GM21381 (cell line): ENCODE results near the gene MCOLN1.

Experiments
- ATAC-seq: cut with Tn5 transposase; IDR thresholded peaks from one replicate; pipeline ENCODE4 v1.9.1; 2021; ENCODE audit warnings: mild to moderate bottlenecking, moderate library complexity; ENCODE audit not compliant: unreplicated experiment

Gene MCOLN1

DNA sequence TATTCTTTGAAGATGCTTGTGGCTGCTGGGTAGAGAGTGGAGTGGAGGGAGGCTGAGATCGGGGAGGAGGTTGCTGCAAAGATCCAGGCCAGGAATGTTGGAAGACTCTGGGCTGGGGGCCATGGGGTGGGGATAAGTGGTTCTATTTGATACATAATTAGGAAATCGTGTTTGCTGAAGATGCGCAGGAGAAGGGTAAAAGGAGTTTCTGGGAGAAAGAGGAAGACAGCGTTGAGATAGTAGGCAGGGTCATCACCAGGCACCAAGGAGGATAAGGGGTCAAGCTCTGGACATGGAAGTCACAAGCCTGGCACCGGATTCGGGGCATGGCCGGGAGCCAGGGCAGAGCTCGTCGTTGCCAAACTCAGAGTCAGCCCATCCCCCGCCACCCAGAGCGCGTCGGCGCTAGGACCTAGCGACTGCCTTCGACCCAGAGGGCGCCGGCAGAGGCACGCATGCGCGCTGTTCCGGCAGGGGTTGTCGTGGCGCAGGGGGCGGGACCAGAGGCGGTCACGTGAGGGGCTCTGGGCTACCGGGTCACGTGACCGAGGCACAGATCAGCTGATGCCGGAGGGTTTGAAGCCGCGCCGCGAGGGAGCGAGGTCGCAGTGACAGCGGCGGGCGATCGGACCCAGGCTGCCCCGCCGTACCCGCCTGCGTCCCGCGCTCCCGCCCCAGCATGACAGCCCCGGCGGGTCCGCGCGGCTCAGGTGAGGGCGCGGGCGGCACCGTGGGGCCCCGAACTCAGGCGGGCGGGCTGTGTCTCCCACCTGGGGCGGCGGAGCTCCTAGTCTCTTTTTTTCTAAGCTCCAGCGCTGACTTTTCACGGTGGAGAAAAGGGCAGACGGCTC lies at the start of gene MCOLN1:
MCOLN1 (plus strand) TSS at position 553 of the 851 bp plus-strand sequence; CDS start at position 680, 127 bp downstream.
- ATAC-seq = peak; percentile 81

DNA sequence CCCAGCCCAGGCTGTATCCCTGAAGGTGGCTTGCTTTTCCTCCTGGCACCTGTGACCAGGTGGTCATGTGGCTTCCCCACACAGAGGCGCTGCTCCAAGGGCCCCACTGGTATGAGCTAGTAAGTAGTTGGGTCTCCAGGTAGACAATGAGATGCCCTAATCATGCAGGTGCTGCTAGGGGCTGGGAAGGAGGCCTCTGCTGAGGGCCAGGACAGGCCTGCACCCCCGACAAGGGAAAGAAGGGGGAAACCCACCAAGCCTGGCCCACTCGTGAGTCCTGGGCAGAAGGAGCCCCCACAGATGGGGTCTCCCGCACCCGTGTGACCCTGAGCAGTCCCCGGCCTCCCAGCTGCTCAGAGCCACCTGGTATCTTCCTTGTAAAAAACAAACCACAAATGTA lies 46.8 kb upstream of the MCOLN1 start:
- ATAC-seq = no peak

DNA sequence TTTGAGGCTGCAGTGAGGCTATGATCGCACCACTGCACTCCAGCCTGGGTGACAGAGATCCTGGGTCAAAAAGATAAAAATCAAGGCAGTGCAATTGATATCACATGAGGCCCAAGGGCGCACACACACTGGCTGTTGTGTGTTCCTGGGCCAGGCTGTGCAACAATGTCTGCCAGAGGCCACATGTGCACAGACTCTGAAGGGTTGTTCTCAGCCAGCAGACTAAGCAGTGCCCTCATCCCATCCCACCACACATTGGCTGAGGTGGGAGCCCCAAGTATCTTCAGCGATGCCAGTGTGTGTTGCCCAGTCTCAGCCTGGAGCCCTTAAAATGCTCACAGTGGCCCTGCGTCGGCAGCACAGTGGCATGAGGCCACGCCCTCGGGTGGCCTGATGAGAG lies 46.2 kb upstream of the MCOLN1 start:
- ATAC-seq = no peak

DNA sequence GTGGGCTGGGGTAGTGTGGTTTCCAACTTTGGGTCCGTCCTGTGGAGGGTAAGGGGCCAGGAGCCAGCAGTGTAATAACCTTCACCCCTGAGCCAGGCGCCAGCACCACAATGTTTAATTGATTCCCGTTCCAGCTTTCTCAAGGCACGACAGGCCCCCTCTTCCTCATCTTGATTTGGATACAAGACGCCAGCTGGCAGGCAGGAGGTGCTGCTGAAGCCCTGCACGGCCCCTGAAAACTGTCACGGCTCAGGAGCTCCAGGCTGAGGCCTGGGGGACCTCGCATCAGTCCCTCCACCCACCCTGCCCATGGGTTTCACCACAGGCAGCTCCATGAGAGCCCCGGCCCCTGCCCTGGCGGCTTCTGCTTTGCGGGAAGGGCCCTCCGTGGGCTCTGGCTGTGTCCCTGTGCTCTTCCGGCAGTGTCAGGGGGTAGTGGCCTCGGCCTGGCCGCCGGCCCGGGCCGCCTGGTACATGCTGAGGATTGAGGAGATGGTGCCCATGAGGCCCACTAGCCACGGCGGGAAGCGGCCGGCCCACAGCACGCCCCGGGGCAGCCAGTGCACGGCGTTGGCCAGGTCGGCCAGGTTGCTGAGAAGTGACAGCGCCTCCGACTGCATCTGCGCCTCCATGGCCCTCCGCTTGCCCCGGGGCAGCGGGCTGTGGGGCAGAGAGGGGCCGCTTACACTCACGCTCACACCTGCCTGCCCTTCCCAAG lies 45.5 kb upstream of the MCOLN1 start:
- no peak for ATAC-seq

DNA sequence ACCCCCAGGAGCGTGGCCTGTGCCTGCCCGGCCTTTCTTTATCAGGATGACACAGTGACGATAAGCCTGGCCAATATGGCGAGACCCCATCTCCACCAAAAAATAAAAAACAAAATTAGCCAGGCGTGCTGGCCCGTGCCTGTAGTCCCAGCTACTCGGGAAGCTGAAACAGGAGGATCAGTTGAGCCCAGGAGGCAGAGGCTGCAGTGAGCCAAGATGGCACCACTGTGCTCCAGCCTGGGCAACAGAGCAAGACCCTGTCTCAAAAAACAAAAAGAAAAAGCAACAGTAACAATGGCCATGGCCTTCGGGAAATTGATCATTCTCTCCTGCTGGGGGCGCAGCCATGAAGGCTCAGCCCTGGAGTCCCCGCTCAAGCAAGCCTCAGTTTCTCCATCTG lies 44.7 kb upstream of the MCOLN1 start:
- ATAC-seq = no peak

DNA sequence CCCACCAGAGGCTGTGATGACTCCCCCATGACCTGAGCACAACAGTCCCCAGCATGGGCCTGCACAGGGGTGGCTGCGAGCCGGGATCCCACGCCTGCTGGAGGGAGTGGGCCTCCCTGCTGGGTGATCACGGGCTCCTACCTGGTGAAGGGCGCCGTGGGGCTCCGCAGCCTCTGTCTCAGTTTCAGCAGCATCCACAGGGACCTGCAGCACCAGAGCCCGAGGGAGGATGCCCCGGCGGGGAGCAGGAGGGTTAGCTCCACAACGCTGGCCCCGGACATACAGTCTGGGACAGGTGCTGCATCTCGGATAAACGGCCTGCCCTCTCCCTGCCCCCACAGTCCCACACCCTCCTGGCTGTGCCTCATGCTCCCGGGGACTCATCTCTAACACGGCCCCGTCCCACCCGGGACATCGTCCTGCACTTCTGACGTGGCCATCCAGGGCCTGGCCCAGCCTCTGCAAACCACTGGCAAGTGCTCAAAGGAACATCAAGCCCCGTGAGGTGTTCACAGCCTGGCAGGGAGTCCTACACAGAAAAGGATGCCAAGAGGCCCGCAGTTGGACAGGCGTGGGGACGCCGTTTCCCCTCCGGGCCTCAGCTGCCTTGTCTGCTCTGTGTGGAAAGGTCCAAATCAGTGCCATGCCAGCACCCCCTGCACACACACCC lies 44.1 kb upstream of the MCOLN1 start:
- no peak for ATAC-seq

DNA sequence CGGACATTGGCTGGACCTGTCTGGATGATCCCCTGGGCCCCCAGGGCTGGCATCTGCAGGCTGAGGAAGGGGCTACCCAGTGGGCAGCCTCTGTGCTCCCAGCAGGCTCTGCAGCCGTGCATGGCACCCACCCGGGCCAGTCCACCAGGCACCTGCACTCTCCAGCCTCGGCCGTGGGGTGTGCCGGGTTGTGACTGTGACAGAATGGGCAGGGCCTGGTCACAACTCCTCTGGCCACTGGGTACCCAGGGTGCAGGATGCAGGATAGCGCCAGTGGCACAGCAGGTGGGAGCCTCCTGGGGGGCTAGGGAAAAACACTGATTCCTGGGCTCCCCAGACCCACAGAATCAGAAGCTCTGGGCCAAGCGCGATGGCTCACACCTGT lies 43.6 kb upstream of the MCOLN1 start:
- no peak for ATAC-seq

DNA sequence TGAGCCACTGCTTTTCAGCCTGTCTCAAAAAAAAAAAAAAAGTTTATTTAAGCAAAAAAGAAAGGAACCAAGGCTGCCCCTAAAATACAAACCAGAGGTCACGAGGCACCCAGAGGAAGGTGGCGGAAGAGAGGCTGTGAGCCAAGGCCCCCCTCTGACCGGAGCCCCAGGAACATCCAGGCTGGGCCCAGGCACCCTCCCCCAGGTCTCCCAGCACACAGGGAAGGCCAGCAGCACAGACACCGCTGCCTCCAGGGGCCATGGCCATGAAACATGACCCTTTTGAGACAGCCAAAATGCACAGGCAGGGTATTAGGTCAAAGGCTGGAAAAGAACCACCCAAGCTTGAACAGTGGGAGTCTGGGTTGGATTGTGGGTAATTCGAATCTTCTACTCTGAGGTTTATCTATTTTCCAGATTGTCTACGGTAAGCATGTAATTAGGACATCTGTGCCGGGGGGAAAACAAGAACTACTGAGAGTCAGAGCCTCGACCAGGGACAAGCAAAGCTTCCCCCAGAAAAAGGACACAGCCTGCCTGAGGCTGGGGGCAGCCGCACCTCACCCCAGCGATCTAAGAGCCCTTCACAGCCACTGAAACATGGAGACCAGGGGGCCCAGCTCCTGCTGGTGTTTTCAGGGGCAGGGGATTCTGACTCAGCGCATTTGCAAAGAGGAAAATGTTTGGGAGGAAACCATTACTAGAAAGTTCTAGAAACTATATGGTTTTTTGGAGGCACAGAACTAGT lies 42.0 kb upstream of the MCOLN1 start:
- no peak for ATAC-seq

DNA sequence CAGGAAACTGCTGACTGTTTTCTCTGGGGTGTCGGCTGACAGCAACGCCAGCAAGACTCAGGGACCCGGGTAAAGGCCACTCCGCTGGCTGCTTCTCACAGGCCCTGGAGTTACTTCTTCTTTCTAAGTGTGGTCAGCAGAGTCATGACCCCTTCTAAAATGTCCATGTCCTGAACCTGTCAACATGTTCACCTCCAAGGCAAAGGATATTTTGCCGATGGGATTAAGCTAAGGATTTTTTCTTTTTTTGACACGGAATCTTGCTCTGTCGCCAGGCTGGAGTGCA lies 41.5 kb upstream of the MCOLN1 start:
- no peak for ATAC-seq

DNA sequence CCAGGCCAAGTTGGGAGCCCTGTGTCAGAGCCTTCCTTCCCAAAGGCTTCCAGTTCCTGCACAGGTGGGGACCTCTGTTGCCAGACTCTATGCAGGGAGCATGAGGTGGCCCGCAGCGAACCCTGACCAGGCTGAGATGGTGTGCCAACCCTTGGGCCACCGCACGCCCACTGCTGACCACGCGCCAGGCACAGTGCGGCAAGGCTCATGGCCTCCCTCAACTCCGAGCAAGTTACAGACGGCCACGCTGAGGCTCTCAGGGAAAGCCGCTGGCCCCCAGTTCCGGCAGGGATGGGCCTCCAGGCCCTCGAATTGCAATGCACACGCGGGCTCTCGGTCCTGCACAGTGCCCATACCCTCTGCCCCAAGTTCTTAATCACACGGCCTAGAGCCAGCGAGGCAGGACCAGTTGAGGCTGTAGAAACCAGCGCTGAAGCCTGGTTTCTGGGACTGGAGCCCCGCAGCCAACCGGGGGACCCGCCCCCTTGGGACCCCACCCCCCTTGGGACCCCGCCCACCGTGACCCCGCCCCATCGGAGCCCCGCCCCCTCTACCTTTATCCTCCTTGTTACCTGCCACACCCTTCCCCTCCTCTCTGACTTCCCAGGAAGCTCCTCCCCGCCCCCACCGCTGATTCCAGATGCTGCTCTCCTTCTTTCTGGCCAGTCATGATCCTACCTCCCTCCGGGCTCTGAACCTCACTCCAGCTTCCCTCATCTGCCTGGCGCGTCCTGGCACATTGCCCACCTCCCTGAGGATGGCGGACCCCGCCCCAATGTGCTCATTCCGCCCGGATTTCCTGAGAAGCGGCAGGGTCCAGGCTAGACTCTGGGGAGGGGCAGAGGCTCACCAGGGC lies 39.6 kb upstream of the MCOLN1 start:
- no peak for ATAC-seq

DNA sequence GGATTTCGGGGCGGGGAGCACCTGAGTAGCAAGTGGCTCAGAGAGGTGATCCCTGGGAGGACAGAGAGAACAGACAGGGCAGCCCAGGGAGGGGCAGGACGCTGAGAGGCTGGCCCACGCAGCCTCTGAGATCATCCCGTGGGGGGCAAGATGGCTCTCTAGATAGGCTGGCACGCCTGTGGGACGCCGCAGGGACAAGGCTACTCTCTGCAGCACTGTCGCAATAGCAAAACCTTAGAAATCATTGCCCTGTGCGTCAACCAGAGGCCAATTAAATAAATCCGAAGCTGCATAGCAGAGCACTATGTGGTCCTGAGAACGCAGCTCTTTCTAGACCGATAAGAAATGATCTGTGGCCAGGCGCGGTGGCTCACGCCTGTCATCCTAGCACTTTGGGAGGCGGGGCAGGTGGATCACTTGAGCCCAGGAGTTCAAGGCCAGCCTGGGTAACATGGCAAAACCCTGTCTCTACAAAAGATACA lies 38.7 kb upstream of the MCOLN1 start:
- no peak for ATAC-seq

DNA sequence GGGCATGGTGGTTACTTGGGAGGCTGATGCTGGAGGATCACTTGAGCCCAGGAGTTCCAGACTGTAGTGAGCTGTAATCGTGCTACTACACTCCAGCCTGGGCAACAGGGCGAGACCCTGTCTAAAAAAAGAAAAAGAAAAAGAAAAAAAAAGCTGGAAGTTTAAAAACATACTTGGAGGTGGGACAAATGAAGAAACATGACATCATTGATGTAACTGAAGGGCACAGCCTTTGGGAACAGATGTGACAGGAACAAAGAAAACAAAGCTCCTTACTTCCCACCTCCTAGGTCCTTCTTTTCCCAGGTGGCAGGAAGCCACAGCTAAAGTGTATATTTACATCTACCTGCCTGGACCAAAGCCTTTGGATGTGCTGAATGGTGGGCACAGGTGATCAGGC lies 35.5 kb upstream of the MCOLN1 start:
- ATAC-seq = no peak

DNA sequence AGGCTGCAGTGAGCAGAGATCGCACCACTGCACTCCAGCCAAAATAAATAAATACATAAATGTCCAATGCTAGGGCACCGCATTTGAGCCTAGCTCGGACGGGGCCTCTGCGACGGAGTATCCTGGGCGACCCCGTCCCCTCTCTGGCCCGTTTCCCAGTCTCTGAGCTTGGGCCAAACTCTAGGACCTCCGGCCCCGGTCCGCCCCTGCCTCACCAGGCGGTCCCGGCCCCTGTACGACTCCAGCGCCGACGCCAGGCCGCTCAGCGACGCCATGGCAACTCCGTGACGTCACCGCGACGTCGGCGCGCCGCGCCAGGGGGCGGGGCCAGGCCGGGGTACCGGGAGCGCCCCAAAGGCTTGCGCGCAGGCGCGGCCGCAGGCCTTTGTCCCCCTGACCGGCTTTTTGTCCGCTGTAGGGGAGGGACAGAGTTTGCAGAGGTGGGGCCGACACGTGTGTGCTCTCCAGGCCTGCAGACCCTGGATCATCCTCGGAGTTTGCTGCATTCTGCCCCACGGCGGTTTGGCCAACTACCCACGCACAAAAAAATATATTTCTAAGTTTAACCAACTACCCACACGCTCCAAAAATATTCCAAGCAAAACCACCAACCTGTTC lies 33.6 kb upstream of the MCOLN1 start, which contains the start of gene PEX11G:
PEX11G (minus strand) TSS at position 300 of the 618 bp plus-strand sequence; CDS start at position 275, 25 bp downstream.
- ATAC-seq = peak; percentile 81

DNA sequence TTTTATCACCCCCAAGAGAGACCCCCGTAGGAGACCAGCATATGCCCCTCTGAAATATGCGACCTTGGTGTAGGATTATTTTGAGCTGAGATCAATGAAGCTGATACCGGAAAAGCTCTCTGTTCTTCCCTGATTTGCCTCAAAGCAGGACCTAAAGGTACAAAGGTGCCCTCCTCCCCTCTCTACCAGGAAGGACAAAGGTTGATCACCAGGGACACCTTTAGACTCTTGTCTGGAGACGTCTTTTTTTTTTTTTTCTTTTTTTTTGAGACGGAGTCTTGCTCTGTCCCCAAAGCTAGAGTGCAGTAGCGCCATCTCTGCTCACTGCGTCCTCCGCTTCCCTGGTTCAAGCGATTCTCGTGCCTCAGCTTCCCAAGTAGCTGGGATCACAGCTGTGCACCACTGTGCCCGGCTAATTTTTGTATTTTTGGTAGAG lies 32.8 kb upstream of the MCOLN1 start:
- no peak for ATAC-seq

DNA sequence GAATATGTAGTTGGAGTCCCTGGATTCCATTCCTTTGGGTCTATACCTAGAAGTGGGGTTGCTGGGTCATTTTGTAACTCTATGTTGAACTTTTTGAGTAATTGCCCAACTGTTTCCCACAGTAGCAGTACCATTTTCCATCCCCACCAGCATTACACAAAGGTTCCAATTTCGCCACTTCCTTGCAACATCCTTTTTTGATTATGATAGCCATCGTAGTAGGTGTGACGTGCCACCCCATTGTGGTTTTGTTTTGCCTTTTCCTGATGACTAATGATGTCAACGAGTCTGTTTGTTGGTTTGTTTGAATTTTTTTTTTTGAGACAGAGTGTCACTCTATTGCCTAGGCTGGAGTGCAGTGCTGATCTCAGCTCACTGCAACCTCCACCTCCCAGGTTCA lies 30.3 kb upstream of the MCOLN1 start:
- ATAC-seq = no peak

DNA sequence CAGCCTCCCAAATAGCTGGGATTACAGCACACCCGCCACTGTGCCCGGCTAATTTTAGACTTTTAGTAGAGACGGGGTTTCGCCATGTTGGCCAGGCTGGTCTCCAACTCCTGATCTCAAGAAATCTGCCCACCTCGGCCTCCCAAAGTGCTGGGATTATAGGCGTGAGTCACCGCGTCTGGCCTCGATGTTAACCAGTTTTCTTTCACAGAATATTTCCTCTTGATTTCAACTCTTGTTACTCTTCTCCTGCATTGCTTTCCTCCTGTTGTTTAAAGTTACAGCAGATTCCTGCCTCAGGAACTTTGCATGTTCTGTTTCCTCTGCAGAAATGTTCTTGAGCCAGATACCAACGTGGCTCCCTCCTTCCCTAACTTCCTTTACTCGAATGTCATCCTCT lies 29.9 kb upstream of the MCOLN1 start:
- no peak for ATAC-seq

DNA sequence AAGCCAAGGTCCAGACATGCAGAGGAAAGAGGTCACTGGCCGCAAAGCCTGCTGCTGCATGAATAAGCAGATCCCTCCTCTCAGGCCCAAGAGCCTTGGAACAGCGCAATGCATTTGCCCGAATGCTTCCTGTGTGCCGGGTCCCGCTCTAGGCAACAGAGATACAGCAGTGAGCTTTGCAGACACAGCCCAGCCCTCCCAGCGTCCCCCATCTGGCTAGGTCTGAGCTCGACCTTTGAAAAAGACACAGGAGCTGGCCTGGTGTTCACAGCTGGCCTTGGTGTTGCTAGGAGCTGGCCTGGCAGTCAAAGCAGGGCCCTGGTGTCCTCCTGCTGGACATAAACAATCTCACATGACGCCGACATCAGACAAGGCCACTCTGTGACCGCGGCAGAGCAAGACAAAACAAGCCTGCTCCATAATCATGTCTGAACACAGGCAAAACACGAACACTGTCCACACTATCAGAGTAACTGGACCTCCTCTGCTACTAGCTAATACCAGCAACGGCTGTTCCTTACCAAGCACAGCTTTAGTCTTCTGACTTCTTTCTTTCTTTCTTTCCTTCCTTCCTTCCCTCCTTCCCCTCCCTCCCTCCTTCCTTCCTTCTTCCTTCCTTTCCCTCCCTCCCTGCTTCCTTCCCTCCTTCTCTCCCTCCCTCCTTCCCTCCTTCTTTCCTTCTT lies 27.9 kb upstream of the MCOLN1 start:
- ATAC-seq = no peak

DNA sequence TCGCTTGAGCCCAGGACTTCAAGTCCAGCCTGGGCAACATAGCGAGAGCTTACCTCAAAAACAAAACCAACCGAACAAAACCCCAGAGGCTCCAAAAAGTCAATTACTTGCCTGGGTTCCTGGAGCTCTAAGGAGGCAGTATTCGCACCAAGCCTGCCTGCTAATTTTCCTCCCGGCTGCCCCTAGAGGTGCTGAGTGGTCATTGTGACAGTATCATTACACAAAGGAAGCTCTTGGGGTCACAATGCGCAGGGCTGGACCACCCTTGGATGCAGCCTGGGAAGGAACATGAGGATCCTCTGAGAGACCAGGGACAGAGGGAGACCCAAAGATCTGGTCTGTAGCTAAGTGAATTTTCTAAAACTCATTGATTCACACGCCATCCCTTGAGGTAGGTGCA lies 25.1 kb upstream of the MCOLN1 start:
- ATAC-seq = no peak

DNA sequence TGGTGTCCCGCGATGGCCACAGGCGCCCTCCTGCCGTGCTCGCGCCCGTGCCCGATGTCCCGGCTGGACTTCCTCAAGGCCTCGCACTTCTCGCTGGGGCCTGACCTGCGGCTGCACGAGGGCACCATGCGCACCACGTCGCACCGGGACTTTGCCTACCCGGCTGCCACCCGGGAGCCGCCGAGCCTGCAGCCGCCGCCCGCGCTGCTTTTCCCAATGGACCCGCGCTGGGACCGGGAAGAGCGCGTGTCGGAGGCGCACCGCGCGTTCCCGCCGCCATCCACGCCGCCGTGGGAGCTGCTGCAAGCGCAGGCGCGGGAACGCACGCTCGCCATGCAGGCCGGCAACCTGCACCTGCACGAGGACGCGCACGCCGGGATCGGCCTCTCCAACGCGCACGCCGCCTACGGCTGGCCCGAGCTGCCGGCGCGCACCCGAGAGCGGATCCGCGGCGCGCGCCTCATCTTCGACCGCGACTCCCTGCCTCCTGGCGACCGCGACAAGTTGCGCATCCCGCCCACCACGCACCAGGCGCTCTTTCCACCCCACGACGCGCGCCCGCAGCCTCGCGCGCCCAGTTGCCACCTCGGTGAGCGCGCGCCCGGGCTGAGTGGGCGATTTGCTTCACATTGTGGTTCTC lies 21.5 kb upstream of the MCOLN1 start:
- no peak for ATAC-seq
